Colonic mucosa (tissue), 4 donors: Measurements from ENCODE around the gene HECTD1. TPM values are rescaled to one million over a fixed set of nuclear protein-coding genes. Genes with fewer than 3 reads are reported as not detected.
"Not testable (repeated sequence)": the region's sequence is repeated elsewhere in the genome, so short reads cannot be mapped to it uniquely, and the experiment has no call there.

Experiments
- DNase-seq: peaks from one replicate; pipeline ENCODE4 v3.0.0-alpha.2; 2020
- H3K27ac ChIP-seq: fragments of 200-600 bp; one replicate; pipeline ENCODE4 v1.8.0; 2021
- H3K27me3 ChIP-seq: fragments of 200-600 bp; one replicate; pipeline ENCODE4 v1.8.0; 2021
- H3K36me3 ChIP-seq: fragments of 200-600 bp; one replicate; pipeline ENCODE4 v1.8.0; 2021
- H3K4me1 ChIP-seq: fragments of 200-600 bp; one replicate; pipeline ENCODE4 v1.8.0; 2021; ENCODE audit warnings: mild to moderate bottlenecking
- H3K4me3 ChIP-seq: fragments of 200-600 bp; one replicate; pipeline ENCODE4 v1.8.0; 2021
- H3K9ac ChIP-seq, 2 donors: one replicate each; pipeline ENCODE4 v1.7.0; 2013; ENCODE audit warnings: control low read depth in 2 of 2, low read depth in 2 of 2, low read length in 2 of 2
- H3K9me3 ChIP-seq: fragments of 200-600 bp; one replicate; pipeline ENCODE4 v1.8.0; 2021
- intact Hi-C: fragments of 100-400 bp; cut with DNase I; formaldehyde crosslinking; loops from one replicate; pipeline ENCODE4 v1.14.1; 2022
- total RNA-seq, 2 donors: library from RNA; stranded (reverse); fragmentation: NEBNext Ultra II Directional in 1 of 2; extraction: Animal tissue kit (Norgen Biotek cat#: 25700) in 1 of 2; gene quantifications; one replicate each; pipeline ENCODE4 v1.2.1, GENCODE V29; 2021
- TF ChIP-seq, protein P1 (sequence below): fragments of 200-600 bp; IDR thresholded peaks from one replicate; pipeline ENCODE4 v1.8.0; 2022; ENCODE audit warnings: antibody characterized with exemption, mild to moderate bottlenecking
- donor health status: healthy.
- donor health status: DM: no; HTN: no; CAD: no.
- donor health status: DM: no; HTN: no; CAD: no.

The HECTD1 gene
- 100 to 1,000 TPM; 113 to 148 TPM for total RNA-seq

DNA sequence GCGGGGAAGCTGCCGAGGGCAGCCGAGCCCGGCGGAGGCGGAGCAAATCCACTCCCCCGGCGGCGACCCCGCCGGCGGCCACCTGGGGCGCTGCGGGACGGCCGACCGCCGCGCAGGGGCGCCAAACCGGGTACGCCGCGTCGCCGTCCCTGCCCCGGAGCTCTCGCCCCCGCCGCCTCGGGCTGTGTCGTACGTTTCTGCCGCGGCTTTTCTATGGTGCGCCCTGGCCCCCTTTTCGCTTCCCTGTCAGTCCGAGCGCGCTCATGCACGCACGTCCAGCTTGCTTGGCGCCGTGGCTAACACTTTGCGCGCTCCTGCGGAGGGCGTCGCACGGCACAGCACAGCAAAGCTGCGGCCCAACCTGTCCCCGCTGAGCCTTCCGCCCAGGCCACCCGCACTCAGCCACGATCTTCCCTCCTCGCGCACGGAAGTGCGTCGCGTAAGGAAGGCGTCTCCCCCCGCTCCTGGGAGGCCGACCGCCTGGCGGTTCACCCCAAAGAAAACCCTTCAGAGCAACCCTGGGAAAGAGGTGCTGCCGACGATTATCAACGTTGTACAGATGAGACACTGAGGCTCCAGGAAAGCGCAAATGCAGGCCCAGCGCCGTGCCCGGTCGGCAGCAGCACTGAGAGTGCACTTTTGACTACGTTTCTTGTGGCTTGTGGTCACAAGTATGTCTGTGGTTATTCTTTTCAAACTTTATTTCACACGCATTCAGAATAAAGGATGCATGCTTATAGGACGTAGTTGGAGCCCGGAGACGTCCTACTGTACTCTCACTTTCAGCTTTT, at the start of gene HECTD1:
TSS of gene HECTD1 (minus strand) at position 39 of the 791 bp plus-strand sequence. CDS start 1,857 bp downstream, outside the sequence.
- peak within 1 kb of the TSS; percentile 96 for H3K27ac ChIP-seq
- no peaks in the 10 kb centered on the region for H3K4me1 ChIP-seq
- H3K9ac ChIP-seq, result peak within 1 kb of the TSS; percentile 93 to 99
- no peaks in the 10 kb centered on the region for H3K9me3 ChIP-seq
- peak; percentile 75 for DNase-seq
- intact Hi-C loops, result loop anchor here (10.0 kb wide), 1 partner anchor 147 kb away; no protein-coding TSS in a partner anchor
- no peaks in the 10 kb centered on the region for H3K36me3 ChIP-seq
- peak within 1 kb of the TSS; percentile 55 for H3K4me3 ChIP-seq
- TF ChIP-seq, protein P1, sequence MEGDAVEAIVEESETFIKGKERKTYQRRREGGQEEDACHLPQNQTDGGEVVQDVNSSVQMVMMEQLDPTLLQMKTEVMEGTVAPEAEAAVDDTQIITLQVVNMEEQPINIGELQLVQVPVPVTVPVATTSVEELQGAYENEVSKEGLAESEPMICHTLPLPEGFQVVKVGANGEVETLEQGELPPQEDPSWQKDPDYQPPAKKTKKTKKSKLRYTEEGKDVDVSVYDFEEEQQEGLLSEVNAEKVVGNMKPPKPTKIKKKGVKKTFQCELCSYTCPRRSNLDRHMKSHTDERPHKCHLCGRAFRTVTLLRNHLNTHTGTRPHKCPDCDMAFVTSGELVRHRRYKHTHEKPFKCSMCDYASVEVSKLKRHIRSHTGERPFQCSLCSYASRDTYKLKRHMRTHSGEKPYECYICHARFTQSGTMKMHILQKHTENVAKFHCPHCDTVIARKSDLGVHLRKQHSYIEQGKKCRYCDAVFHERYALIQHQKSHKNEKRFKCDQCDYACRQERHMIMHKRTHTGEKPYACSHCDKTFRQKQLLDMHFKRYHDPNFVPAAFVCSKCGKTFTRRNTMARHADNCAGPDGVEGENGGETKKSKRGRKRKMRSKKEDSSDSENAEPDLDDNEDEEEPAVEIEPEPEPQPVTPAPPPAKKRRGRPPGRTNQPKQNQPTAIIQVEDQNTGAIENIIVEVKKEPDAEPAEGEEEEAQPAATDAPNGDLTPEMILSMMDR, result peak; percentile 85
- H3K27me3 ChIP-seq, result no peaks in the 10 kb centered on the region

DNA sequence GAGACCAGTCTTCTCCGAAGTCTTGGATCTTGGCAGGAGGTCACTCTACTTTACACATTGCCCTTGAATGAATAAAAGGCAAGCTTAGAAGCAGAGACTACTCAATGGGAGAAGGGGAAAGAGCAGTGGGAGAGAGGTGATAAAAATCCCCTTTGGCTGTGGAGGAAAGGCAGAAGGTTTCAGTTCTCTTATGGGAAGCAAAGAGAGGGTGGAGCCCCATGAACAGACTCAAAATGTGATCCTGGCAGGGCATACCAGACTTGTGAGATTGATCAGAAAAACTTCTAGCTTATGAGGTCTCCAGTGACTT, 49.6 kb upstream of the HECTD1 start:
- Histone ChIP-seq H3K9ac (no peak overlapping the region), H3K36me3 (no peaks in the 10 kb centered on the region), H3K27ac (no peak overlapping the region), H3K4me1 (no peaks in the 10 kb centered on the region), H3K4me3 (no peak overlapping the region), H3K27me3 (no peaks in the 10 kb centered on the region), H3K9me3 (no peaks in the 10 kb centered on the region)
- TF ChIP-seq, protein P1, result no peak
- DNase-seq, result no peak
- intact Hi-C loops, result no loop called here

DNA sequence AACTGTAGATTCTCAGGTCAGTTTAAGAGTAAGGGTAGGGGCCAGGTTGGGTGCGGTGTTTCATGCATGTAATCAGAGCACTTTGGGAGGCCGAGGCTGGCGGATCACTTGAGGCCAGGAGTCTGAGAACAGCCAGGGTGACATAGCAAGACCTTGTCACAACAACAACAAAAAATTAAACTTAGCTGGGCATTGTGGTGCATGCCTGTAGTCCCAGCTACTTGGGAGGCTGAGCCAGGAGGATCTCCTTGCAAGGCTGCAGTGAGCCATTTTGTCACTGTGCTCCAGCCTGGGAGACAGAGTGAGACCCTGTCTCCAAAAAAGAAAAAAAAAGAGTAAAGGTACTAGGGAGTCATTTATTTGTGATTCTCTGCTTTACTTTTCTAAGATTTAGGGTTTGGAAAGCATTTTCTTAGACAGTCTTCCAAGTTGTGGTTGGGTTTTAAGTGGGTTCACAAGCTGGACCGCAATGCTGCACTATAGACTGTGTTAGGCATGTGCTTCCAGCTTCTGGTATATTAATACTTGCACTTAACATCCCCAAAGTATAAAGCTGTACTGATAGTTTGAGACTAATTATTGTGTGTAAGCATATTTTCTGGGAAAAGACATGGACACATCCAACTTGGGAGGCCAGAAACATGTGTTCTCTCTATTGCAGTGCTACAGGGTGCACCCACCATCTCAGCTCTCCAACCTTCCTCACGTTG, 49.1 kb upstream of the HECTD1 start:
- H3K4me3 ChIP-seq, result no peak overlapping the region
- H3K4me1 ChIP-seq, result no peaks in the 10 kb centered on the region
- no peaks in the 10 kb centered on the region for H3K36me3 ChIP-seq
- TF ChIP-seq, protein P1, result no peak
- no peak overlapping the region for H3K9ac ChIP-seq
- intact Hi-C loops, result no loop called here
- no peak for DNase-seq
- no peaks in the 10 kb centered on the region for H3K27me3 ChIP-seq
- H3K27ac ChIP-seq, result no peak overlapping the region
- H3K9me3 ChIP-seq, result no peaks in the 10 kb centered on the region

DNA sequence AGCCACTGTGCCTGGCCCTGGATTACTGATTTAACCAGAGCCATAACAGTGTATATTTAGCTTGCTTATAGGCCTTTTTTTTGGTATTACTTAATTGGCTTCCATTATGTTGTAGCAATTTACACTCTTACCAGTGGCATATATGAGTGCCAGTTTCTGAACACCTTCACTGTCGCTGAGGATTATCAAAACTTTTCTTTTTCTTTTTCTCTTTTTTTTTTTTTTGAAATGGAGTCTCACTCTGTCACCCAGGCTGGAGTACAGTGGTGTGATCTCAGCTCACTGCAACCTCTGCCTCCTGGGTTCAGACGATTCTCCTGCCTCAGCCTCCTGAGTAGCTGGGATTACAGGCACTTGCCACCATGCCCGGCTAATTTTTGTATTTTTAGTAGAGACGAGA, 48.3 kb upstream of the HECTD1 start:
- H3K36me3 ChIP-seq, DNase-seq, H3K4me1 ChIP-seq, H3K9me3 ChIP-seq, H3K9ac ChIP-seq, intact Hi-C loops, H3K27ac ChIP-seq, H3K4me3 ChIP-seq, H3K27me3 ChIP-seq: not testable (repeated sequence)

DNA sequence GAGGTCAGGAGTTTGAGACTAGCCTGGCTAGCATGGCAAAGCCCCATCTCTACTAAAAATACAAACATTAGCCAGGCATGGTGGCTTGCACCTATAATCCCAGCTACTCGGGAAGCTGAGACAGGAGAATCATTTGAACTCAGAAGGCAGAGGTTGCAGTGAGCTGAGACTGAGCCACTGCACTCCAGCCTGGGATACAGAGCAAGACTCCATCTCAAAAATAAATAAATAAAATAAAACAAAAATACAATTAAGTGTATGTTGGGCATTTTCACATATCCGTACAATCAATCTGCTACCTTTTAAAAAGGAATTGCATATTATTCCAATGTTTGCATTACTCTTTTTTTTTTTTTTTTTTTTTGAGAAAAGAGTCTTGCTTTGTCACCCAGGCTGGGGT, 47.7 kb upstream of the HECTD1 start:
- TF ChIP-seq, protein P1, result no peak
- intact Hi-C loops, result no loop called here
- DNase-seq, result no peak

More for the DNA sequence above, 47.7 kb upstream of the HECTD1 start:
- no peak overlapping the region for H3K9ac ChIP-seq
- H3K9me3 ChIP-seq, result no peaks in the 10 kb centered on the region
- no peak overlapping the region for H3K4me3 ChIP-seq
- no peaks in the 10 kb centered on the region for H3K36me3 ChIP-seq
- H3K27ac ChIP-seq, result no peak overlapping the region
- no peaks in the 10 kb centered on the region for H3K4me1 ChIP-seq
- no peaks in the 10 kb centered on the region for H3K27me3 ChIP-seq
